Measurements from ENCODE around the gene SPATA24. TPM values are rescaled to one million over a fixed set of nuclear protein-coding genes. Genes with fewer than 3 reads are reported as not detected.

The SPATA24 gene
- total and polyA plus RNA-seq, 2 experiments from 2014 or later = 12.8 to 45.3 TPM

DNA sequence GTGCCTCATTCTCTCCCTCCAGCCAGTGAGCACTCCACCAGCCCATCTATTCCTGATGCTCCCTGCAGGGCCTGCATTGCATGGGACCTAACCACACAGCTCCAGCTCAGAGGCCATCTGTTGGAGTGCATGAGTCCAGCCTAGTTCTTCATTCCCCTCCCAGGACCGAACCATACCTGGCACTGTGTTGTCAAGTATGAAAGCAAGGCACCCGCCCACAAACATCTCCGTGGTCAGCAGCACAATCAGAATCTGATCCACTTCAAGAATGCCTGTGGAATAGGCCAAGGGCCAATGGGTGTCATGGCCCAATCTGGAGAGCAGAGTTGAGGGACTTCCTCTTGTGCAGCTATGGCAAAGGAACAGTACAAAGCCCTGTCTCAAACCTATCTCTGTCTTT, 26.7 kb downstream of the SPATA24 start:
- TF ChIP-seq, protein P1, sequence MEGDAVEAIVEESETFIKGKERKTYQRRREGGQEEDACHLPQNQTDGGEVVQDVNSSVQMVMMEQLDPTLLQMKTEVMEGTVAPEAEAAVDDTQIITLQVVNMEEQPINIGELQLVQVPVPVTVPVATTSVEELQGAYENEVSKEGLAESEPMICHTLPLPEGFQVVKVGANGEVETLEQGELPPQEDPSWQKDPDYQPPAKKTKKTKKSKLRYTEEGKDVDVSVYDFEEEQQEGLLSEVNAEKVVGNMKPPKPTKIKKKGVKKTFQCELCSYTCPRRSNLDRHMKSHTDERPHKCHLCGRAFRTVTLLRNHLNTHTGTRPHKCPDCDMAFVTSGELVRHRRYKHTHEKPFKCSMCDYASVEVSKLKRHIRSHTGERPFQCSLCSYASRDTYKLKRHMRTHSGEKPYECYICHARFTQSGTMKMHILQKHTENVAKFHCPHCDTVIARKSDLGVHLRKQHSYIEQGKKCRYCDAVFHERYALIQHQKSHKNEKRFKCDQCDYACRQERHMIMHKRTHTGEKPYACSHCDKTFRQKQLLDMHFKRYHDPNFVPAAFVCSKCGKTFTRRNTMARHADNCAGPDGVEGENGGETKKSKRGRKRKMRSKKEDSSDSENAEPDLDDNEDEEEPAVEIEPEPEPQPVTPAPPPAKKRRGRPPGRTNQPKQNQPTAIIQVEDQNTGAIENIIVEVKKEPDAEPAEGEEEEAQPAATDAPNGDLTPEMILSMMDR (IDR thresholded peaks at IDR 0.05; ENCODE audit: low read depth, low read length) = no peak
- H3K4me1 ChIP-seq (ENCODE audit: low read depth) = peaks cover 7% of the 10 kb centered on the region
- no peaks in the 10 kb centered on the region for H3K27me3 ChIP-seq
- H3K9me3 ChIP-seq (ENCODE audit: low read depth) = no peaks in the 10 kb centered on the region
- no peak overlapping the region for H3K27ac ChIP-seq
- no peak overlapping the region for H3K4me3 ChIP-seq
- no peak for DNase-seq (ENCODE audit: low read depth in 1 of 2, low spot score in 1 of 2)
- H3K36me3 ChIP-seq = peaks cover 4% of the 10 kb centered on the region

DNA sequence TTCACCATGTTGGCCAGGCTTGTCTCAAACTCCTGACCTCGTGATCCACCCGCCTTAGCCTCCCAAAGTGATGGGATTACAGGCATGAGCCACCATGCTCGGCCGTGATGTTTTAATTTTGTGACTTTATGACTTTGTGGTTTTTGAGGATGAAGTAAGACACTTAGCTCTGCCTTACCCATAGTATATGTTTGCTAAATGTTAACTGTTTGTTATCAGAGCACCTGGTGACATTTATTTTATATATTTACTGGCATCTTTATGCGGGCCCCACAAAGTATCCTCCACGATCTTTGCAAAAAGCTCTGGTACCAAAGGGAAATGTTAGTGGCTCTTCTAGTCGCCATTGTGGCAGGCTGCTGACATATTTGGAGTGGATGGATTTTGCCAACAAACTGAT, 27.5 kb downstream of the SPATA24 start:
- H3K4me3 ChIP-seq = no peak overlapping the region
- H3K9me3 ChIP-seq (ENCODE audit: low read depth) = no peaks in the 10 kb centered on the region
- TF ChIP-seq, protein P1 (IDR thresholded peaks at IDR 0.05; ENCODE audit: low read depth, low read length) = no peak

DNA sequence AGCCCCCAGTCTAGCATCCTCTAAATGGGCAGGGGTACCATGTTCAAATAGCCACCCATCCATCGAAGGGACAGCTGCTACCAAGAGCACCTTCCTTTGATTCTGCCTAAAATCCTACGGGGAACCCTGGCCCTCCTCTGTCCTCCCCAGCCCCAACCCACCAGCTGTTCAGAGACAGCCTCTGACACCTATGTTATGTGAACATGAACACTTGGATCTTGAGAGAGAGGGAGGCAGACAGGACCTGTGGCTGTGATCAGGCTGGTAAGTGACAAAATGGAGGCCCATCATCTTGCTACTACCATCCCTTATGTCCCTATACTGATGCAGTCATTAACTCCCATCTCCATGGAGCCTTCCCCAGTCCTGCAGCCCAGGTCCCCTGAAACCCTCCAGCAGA, 29.0 kb downstream of the SPATA24 start:
- no peak overlapping the region for H3K27ac ChIP-seq
- DNase-seq (ENCODE audit: low read depth in 1 of 2, low spot score in 1 of 2) = no peak
- TF ChIP-seq, protein P1 (IDR thresholded peaks at IDR 0.05; ENCODE audit: low read depth, low read length) = no peak
- H3K4me3 ChIP-seq = no peak overlapping the region
- no peaks in the 10 kb centered on the region for H3K9me3 ChIP-seq (ENCODE audit: low read depth)
- peaks cover 16% of the 10 kb centered on the region for H3K36me3 ChIP-seq
- H3K4me1 ChIP-seq (ENCODE audit: low read depth) = no peaks in the 10 kb centered on the region
- no peaks in the 10 kb centered on the region for H3K27me3 ChIP-seq

More for the DNA sequence above, 27.5 kb downstream of the SPATA24 start:
- Histone ChIP-seq H3K27me3 (no peaks in the 10 kb centered on the region), H3K27ac (no peak overlapping the region), H3K4me1 (ENCODE audit: low read depth) (no peaks in the 10 kb centered on the region), H3K36me3 (peaks cover 13% of the 10 kb centered on the region)
- DNase-seq (ENCODE audit: low read depth in 1 of 2, low spot score in 1 of 2) = no peak

DNA sequence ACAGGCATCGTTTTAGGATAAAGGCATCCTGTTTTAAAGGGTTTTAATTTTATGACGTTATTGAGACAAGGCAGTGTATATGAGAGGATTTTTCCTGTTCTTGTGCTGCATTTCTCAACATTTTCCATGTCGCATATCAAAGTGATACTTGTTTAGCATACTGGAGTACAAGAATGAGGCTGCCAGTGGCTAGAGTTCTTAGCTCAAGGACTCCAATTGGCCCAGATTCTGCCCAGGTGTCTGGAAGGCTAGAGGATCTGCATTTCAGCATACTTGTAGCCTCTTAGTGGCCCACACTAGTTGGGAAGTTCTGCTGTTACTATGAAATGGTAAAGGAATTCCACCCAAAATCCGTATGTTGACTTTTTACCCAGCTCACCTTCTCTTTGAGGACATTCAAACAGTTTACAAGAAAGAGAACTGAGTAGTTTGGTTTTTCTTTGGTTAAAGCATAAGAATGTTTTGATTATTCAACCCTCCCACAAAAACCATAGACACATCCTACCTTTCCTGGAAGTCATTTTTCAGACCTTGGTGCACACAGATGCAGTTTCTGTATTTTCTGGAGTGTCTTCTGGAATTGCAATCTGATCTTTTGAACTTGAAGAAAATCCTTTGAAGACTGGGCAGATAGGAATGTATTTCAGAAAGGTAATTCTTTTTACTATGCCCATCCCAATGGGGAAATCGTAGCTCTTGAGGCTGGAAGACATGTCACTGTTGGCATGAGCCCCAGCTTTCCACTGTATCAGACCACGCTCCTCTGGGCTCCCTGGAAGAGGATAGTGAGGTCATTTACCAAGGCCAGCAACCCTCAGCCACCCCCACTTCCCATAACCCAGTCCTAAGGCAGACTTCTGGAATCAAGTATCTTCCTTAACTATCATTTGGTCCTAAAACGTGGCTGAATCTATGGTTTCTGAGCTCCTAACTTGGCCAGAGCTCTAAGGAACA, 32.1 kb downstream of the SPATA24 start:
- peaks cover 36% of the 10 kb centered on the region for H3K36me3 ChIP-seq
- no peak overlapping the region for H3K4me3 ChIP-seq
- no peaks in the 10 kb centered on the region for H3K27me3 ChIP-seq
- H3K4me1 ChIP-seq (ENCODE audit: low read depth) = no peaks in the 10 kb centered on the region
- no peaks in the 10 kb centered on the region for H3K9me3 ChIP-seq (ENCODE audit: low read depth)
- peak in 1 of 2 donors; percentile 42 for DNase-seq (ENCODE audit: low read depth in 1 of 2, low spot score in 1 of 2)
- TF ChIP-seq, protein P1 (IDR thresholded peaks at IDR 0.05; ENCODE audit: low read depth, low read length) = no peak
- H3K27ac ChIP-seq = peak overlapping the region; percentile 30

DNA sequence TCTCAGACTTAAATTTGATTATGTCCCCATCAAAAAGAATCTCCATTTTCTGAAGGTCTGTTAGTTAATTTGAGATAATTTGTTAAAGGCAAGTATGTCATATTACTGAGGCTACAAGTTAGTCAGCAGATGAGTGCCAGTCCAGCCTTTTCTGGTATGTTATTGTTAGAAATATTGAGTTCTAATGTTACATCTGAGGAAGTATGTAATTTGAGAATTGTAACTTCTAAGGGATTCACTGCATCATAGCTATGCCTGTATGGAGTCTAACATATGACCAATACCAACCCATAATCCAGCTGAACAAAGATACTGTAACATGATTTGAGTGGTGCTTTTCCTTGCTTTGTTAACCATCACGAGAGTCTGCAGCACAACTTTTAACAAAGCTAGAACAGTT, 34.7 kb downstream of the SPATA24 start:
- TF ChIP-seq, protein P1 (IDR thresholded peaks at IDR 0.05; ENCODE audit: low read depth, low read length) = no peak
- Histone ChIP-seq H3K4me3 (no peak overlapping the region), H3K36me3 (peaks cover 58% of the 10 kb centered on the region), H3K9me3 (ENCODE audit: low read depth) (no peaks in the 10 kb centered on the region), H3K4me1 (ENCODE audit: low read depth) (no peaks in the 10 kb centered on the region), H3K27me3 (no peaks in the 10 kb centered on the region), H3K27ac (no peak overlapping the region)
- DNase-seq (ENCODE audit: low read depth in 1 of 2, low spot score in 1 of 2) = no peak

All from cardiac muscle cell (in vitro differentiated cells and primary cell).